NCI-H526 treated with DMSO at 0.1 percent for 48 hours (cell line): ENCODE results near the gene FGF19.

Source experiments
- DNase-seq: peaks from one replicate; lab custom pipeline; 2025; lab: John Stamatoyannopoulos, UW

Gene FGF19

DNA sequence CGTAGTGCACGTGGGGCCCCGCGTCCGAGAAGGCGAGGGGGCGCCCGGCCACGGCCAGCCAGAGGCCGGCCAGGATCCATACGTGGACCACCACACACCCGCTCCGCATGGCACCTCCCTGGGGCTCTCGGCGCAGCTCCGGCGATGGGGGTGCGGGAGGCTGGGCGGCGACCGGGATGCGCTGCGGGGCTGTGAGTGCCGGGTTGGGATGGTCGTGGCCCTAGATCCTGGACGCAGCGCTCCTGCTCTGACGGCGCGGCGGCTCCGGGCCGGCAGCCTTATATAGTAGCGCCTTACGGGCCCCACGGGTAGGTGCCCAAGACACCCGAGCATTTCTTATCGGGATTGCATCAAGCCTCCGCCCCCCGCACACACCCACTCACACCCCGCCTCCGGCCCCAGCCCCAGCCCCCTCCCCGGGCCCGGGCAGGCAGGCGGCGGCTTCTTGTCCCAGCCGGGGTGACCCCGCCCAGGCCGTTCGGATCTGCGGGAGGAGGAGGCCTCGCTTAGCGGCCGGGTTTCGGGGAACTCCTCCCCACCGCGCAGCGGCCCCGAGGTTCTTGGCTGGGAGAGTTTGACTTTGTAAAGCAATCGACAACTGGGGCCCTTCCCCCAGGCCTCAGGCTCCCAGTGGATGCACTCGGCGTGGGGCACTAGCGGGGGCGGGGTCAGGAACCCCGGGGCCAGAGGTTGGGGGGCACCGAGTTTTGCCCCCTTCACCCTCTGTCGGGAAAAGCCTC is at the start of gene FGF19:
Gene FGF19 (minus strand): TSS at position 255 of the 740 bp plus-strand sequence. CDS start 146 bp downstream, at position 109.
- no peak for DNase-seq

DNA sequence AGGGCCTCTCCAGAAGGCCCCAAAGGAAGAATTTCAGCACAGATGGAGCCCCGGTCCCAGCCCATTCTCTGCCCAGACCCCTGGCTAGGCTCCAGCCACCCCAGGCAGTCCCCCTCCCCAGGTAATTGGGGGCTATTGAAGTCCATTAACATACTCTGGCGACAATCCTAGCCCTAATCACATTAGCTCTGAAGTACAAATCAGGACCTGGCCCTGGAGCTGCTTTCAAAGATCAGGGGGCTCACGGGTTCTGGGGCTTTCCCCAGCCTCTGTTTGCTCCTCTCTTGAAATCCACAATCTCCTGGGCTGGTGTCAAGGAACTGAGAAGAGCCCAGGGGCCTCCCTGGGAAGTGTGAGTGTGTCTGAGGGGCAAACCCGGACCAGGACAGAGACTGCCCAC is 49.1 kb upstream of the FGF19 start:
- no peak for DNase-seq

GRCh38 chr11:69750875-69751597 is 47.2 kb upstream of the FGF19 start:
- no peak for DNase-seq

- no peak for DNase-seq
Observed at GRCh38 chr11:69750108-69750850, 46.5 kb upstream of the FGF19 start.

DNA sequence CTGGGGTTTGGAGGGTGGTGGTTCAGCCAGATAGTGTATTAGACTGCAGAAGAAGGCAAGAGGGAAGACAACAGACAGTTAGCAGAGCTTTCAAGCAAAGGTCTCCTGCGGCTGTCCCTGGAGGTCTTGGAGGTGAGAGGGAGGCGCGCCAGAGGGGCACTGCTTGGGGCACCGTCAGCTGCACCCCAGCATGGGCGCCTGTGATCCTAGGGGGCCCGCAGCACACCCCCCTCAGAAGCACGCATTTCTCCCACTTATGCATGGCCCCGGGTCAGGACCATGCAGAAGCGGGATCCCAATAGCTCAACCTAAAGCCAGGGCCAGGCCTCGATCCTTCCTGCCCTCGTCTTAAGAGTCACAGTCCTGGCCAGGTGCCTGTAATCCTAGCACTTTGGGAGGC is 44.8 kb upstream of the FGF19 start:
- no peak for DNase-seq

- no peak for DNase-seq
Observed at GRCh38 chr11:69746752-69747742, 43.2 kb upstream of the FGF19 start.

- DNase-seq: no peak
Observed at GRCh38 chr11:69746140-69746539, 42.3 kb upstream of the FGF19 start.

DNA sequence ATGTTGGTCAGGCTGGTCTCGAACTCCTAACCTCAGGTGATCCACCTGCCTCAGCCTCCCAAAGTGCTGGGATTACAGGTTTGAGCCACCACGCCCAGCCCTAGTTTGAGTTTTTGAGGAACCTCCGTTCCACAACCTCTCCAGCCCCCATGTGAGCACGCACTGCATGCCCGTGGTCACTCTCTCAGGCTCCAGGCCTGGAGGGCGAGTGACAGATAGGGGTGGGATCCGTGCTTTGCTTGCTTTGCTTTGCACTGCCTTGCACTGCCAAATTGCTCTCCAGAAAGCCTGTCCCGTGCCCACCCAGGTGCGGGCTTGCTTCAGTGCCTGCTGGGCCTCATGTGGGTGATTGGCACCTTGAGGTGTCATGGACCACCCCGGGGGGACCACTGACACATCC is 41.4 kb upstream of the FGF19 start:
- DNase-seq: no peak

- no peak for DNase-seq
Observed at GRCh38 chr11:69744435-69744834, 40.6 kb upstream of the FGF19 start.

DNA sequence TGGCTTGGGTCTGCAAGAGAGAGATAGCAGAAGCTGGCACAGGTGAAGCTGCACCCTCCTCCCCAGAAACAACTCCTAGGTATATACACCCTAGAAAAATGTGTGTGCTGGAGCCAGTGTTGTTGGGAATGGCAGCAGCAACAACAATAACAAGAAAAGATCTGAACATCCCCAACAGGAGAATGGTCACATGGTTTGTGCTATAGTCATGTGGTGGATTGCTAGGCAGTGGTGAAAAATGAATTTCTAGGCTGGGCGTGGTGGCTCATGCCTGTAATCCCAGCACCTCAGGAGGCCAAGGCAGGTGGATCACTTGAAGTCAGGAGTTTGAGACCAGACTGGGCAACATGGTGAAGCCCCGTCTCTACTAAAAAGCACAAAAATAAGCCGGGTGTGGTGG is 31.0 kb upstream of the FGF19 start:
- no peak for DNase-seq

DNA sequence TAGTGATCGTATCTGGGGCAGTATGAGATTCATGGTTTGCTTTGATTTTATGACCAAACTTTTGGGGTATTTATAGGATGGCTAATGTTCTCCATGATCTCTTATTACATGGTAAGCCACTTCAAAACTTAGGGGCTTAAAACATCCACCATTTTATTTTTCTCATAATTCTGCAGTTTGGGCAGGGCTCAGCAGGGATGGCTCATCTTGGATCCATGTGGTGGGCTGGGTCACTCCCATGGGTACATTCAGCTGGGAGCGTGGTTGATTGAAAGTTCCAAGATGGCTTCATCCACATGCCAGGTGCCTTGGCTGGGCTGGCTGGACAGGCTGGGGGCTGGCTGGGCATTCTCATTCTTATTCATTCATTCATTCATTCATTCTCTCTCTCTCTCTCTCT is 30.5 kb upstream of the FGF19 start:
- DNase-seq: no peak

DNA sequence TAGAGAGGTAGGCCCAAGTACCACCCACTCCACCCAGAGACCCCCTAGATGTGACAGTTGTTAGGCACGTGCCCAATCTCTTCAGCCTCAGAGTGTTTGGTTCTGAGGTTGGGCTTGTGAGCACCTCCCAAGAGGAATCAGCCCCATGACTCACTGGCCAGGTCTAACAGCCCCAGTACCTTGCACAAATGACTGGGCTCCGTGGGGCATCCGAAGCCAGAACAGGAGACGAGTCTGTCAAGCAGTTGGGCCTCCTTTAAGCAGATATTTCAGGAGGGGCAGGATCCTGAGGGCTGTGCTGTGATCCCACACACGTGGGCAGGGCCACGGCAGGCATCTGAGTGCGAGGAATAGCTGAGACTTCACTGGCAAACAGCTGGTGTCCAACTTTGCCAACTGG is 29.1 kb upstream of the FGF19 start:
- no peak for DNase-seq

DNA sequence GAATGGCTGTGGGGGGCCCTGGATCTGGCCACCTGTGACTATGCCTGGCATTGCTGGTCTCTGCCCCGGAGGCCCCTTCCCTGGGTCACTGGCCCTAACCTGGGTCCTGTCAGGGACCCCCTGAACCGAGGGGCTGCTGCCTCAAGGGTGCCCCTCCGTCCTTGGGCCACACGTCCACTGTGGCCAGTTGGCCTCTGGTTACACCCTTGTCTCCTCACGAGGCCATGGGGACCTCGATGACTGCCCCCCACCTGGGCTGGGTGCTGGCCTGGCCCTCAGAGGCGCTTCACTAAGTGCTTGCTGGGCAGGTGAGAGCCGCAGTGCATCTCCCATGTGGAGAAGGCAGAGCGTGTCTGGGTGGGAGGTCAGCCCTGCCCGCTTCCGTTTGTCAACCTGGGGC is 27.3 kb upstream of the FGF19 start:
- DNase-seq: no peak

DNA sequence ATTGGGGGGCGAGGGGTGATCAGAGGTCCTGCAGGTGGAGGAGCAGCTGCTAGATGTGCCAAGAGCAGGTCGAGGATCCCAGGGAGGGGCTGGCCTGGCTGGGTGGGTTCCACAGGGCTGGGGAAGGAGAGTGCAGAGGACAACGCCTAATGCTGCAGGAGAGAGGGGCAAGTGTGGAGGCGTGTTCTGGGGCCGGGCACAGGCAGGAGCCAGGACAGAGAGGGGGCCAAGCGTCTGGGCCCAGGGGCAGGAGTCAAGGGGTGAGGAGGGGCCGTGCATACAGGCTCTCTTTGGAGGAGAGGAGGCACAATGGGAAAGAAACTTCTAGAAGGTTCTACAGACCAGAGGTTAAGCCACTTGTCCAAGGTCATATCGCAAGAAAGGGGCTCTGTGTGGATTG is 26.7 kb upstream of the FGF19 start:
- no peak for DNase-seq

GRCh38 chr11:69729252-69729651 is 25.4 kb upstream of the FGF19 start:
- no peak for DNase-seq

DNA sequence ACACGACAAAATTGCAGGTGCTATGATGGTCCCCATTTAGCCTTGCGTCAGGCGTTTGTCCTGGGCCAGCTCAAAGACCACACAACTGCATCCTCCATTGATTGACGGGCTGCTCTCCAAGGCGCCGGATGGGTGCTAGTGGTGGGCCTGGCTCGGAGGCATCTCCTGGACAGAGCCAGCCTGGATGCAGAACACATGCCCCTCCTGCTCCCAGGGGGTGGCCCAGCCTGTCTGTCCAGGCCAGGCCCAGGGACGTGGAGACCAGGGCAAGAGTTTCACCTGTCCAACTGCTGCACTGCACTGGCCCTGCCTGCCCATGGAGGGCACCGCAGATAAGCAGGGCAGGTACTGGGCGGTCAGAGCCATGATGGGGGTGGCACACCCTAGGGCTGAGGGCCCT is 23.4 kb upstream of the FGF19 start:
- no peak for DNase-seq

GRCh38 chr11:69726481-69726880 is 22.7 kb upstream of the FGF19 start:
- no peak for DNase-seq

GRCh38 chr11:69726019-69726418 is 22.2 kb upstream of the FGF19 start:
- no peak for DNase-seq

- peak; percentile 24 for DNase-seq
Observed at GRCh38 chr11:69721745-69722144, 17.9 kb upstream of the FGF19 start.

DNA sequence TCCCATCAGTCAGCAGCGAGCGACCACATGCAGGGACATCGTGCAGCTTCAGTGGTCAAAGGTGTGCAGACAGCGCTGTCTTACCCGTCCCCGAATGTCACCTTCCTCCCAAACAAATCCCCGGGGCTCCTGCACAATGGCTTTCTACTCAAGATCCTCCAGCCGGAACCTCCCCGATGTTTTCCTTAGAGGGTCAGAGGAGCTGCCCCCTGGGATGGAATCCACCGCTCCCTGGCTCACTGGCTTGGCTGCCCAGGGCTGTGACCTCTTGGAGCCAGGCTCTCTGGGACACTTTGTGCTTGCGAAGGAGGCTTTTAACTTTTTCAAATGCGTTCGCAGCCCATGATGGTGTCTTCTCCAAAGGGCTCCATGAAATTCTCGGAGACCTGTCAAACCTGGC is 17.3 kb upstream of the FGF19 start:
- DNase-seq: no peak

GRCh38 chr11:69718912-69719311 is 15.1 kb upstream of the FGF19 start:
- DNase-seq: no peak

DNA sequence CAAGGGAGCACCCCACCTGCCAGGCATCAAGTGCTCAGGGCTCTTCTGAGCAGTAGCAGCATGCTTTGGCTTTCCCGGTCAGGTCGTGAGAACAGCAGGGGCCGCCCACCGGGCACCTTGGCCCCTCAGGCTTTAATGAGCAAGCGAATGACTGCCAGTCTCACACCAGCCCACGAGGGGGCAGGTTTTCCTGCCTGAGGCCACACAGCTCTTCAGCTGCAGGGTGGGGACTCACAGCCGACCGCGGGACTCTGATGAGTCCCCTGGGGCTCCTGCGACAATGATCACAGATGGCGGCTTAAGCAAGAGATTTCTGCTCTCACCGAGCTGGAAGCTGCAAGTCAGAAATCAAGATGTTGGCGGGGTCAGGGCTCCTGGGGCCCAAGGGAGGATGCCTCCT is 14.3 kb upstream of the FGF19 start:
- DNase-seq: peak; percentile 35
